ENCODE data around the gene CXXC5. TPM values are rescaled to one million over a fixed set of nuclear protein-coding genes. Genes with fewer than 3 reads are reported as not detected.

The CXXC5 gene
- total RNA-seq, 1 experiment from 2014 or later: 220 TPM

DNA sequence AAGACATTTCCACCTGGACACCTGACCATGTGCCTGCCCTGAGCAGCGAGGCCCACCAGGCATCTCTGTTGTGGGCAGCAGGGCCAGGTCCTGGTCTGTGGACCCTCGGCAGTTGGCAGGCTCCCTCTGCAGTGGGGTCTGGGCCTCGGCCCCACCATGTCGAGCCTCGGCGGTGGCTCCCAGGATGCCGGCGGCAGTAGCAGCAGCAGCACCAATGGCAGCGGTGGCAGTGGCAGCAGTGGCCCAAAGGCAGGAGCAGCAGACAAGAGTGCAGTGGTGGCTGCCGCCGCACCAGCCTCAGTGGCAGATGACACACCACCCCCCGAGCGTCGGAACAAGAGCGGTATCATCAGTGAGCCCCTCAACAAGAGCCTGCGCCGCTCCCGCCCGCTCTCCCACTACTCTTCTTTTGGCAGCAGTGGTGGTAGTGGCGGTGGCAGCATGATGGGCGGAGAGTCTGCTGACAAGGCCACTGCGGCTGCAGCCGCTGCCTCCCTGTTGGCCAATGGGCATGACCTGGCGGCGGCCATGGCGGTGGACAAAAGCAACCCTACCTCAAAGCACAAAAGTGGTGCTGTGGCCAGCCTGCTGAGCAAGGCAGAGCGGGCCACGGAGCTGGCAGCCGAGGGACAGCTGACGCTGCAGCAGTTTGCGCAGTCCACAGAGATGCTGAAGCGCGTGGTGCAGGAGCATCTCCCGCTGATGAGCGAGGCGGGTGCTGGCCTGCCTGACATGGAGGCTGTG is 32.4 kb downstream of the CXXC5 start:
- DNase-seq (ENCODE audit: low spot score): no peak

DNA sequence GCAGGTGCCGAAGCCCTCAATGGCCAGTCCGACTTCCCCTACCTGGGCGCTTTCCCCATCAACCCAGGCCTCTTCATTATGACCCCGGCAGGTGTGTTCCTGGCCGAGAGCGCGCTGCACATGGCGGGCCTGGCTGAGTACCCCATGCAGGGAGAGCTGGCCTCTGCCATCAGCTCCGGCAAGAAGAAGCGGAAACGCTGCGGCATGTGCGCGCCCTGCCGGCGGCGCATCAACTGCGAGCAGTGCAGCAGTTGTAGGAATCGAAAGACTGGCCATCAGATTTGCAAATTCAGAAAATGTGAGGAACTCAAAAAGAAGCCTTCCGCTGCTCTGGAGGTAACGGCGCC is 32.9 kb downstream of the CXXC5 start:
- DNase-seq (ENCODE audit: low spot score): no peak

DNA sequence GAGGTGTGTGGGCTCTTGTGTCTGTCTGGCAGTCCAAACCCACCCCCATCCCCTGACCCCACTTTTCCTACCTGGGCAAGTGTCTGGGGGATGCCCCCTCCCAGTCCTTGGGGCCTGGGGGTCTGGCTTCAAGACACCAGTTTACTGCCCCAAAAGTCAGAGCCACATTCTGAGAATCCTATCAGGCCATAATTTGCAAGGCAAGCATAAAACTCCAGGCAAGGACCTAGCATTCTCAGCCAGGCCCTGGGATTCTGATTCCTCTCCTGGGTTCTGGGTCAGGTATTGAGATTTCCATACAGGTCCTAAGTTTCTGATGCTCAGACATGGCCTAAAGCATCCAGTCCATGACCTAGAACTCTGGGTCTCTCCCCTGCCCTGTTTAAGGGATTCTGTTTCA is 33.3 kb downstream of the CXXC5 start:
- DNase-seq (ENCODE audit: low spot score): no peak

DNA sequence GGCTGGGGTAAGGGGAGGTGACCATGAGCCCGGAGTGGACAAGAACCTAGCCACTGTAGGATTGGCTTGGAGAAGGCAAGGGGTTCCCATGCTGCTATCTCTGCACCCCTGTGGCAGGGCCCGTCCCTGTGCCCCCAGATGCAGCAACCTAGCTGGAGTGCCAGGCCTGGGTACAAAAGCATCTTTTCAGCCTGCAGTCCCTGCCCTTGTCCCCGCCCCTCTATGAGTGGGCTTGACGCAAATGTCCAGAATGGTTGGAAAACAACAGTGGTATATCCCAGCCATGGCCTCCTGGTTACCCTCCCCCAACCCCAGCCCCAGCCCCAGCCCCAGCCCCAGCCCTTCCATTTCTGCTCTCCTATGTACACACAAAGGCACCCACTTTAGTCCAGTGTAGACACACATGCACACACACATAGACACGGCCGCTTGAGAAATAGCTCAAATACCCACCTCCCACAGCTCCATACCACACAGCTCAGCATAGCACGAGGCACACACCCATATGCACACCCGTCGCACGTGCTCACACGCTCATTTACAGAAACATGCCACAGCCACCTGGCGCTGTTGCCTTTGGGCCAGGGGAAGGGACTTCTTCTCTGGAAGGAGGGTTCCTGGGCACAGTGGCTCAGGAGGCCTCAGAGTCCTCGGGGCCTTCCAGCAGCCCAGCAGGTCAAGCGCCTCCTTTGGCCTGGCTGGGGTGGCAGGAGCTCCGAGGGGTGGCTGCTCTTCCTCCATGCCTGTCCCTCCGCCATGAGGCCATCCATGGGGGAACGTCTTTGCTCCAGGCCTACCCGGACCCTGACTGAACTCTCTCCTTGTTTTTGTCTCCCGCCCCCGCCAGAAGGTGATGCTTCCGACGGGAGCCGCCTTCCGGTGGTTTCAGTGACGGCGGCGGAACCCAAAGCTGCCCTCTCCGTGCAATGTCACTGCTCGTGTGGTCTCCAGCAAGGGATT is 34.1 kb downstream of the CXXC5 start:
- DNase-seq (ENCODE audit: low spot score): no peak

DNA sequence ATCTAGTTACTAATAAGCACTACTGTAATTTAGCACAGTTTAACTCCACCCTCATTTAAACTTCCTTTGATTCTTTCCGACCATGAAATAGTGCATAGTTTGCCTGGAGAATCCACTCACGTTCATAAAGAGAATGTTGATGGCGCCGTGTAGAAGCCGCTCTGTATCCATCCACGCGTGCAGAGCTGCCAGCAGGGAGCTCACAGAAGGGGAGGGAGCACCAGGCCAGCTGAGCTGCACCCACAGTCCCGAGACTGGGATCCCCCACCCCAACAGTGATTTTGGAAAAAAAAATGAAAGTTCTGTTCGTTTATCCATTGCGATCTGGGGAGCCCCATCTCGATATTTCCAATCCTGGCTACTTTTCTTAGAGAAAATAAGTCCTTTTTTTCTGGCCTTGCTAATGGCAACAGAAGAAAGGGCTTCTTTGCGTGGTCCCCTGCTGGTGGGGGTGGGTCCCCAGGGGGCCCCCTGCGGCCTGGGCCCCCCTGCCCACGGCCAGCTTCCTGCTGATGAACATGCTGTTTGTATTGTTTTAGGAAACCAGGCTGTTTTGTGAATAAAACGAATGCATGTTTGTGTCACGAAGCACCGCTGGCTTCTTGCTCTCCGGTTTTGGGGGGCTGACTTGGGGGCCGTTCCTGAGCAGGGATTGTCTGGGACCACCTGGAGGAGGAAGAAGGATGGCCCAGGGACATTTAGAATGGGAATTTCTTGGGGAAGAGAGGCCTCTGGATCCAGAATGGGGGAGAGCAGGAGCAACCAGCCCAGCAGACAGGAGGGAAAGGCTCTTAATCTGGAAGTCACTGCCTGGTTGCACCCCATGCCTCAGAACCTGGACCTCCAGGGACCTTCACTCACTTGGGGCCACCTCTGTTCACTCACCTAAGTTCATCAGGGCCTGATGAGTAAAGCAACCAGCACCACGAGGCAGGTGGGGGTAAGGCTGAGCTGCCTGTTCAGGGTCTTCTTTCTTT is 35.4 kb downstream of the CXXC5 start:
- DNase-seq (ENCODE audit: low spot score): no peak

DNA sequence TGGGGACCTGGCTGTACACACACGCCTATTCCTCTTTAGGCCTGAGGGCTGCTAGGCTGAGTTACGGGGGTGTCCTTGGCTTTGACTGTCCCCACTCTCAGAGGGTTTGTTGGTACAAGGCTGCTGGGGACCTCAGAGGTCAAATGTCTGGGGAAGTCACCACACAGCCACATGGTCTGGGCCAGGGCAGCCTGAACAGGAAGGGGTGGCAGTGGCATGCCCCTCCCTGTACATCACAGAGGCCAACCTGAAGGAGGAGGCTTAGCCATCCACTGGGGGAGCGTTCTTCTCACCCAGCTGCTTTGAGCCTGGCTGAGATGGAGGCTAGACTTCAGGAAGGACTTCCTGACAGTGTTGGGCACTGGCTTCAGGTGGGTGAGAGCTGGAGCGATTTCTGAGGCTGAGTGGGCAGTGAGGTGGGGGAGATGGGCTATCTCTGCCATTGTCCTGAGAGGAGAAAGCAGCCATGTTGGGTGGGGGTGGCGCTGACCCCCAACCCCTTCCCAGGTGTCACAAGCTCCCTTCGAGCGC is 36.3 kb downstream of the CXXC5 start:
- no peak for DNase-seq (ENCODE audit: low spot score)

DNA sequence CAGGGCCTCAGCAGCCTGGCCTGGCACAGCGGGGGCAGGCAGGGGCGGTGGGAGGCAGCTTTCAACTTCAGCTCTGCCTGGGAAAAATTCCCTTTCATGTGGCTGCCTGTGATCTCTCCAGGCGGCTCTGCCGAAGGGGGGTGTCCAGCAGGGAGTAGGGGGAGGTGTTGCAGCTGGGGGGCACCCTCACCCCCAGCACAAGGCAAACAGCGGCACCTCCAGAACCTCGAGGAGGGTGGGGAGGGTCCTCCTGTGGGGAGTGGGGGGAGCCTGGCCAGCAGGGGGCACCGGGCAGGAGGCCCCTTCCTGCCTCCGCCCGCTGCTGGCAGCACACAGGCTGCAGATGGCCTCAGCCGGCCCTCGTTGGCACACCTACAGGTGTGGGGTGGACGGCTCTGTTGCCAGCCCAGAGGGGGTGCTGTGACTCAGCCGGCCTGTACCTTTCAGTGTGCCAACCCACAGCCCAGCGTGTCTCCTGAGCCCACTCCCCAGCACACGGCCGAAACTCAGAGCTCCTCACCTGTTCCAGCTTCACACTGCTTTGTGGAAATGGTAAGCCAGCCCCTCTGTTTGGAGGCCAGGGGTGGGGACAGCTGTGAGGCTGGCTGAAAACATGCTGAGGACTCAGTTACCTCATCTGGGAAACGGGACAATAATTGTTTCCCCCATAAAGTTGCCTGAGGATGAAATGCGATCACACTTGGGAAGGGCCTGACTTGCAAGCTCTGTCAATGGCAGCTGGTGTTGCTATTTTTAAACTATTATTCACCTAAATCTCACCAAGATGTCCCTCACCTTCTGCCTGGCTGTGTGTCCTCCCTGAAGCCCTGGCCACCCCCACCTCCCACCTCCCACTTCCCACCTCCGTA is 37.0 kb downstream of the CXXC5 start:
- no peak for DNase-seq (ENCODE audit: low spot score)

DNA sequence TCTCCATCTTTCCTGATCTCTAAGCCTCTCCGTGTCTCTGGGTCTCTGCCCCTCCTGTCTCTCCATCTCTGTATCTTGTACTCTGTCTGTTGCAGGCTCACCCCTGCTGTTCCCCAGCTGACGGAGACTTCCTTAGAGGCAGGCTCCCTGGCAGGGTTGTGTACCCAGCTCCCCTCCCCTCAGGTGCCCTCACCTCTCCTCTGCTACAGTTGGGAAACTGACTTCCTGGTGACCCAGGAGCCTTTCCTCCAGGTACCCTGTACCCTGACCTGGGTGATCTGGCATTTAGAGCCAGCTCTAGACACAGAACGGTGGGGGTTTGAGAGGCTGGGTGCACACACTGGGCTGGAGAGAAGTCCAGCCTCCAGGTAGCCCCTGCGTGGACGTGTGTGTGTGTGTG is 37.7 kb downstream of the CXXC5 start:
- DNase-seq (ENCODE audit: low spot score): no peak

DNA sequence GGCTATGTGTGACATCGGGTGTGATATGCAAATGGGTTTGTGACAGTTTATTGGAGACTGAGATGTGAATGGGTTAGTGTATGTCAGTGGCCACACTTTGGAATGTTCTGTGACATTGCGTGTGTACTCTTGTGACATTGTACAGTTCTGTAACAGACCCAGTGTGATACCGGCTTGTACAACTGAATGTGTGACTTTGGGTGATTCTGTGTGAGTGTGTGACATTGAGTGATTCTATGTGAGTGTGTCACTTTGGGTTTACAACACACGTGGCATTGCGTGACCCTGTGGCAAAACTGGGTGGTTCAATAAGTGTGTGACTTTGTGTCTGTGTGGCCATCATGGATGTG is 38.2 kb downstream of the CXXC5 start:
- DNase-seq (ENCODE audit: low spot score): no peak

DNA sequence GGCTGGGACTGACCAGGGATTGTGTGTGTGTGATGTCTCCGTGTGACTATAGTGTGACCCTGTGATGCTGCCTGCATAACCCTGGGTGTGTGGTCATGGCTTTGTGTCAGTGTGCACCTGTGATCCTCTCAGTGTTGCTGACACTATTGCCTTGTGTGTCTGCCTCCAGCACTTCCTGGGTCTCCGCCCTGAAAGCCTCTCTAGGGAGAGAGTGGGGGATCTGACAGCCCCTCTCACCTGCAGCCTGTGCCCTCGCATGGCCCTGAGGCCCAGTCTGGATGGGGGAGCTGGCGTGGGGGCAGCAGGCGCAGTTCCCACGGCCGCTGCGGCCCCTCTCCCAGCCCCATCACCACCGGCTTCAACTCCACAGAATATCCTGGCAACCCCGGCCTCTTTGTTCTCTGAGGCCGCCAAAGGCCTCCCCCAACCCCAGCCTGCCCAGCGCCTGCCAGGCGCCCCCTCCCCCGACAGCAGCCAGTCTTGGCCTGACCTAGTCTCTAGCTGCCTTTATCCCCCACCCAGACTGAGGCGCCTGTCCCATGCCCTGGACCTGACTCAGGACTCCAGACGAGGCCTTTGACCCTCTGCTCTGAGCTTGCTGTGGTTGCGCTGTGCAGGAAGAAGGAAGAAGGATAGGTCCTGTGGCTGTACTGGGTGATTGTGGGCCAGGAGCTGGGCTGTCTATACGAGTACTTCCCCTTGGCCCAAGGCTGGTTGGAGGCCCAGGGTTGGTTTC is 38.7 kb downstream of the CXXC5 start:
- DNase-seq (ENCODE audit: low spot score): no peak

DNA sequence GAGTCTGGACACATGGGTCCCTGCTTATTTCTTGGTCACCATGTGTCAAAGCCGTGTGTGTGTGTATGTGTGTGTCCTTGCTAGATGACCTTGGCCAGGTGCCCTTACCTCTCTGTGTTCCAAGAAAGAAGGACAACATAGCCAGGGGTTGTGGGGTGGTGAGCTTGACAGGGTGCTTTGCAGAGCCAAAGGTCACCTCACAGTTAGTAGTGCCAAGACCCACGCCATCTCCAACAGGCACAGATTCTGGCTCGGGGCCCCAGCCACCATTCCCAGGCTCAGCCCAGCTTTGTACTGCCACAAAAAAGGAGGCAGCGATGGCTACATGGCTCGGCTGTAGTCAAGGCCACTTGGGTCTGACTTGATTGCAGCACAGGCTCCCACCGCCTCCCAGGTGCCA is 39.5 kb downstream of the CXXC5 start:
- DNase-seq (ENCODE audit: low spot score): no peak

DNA sequence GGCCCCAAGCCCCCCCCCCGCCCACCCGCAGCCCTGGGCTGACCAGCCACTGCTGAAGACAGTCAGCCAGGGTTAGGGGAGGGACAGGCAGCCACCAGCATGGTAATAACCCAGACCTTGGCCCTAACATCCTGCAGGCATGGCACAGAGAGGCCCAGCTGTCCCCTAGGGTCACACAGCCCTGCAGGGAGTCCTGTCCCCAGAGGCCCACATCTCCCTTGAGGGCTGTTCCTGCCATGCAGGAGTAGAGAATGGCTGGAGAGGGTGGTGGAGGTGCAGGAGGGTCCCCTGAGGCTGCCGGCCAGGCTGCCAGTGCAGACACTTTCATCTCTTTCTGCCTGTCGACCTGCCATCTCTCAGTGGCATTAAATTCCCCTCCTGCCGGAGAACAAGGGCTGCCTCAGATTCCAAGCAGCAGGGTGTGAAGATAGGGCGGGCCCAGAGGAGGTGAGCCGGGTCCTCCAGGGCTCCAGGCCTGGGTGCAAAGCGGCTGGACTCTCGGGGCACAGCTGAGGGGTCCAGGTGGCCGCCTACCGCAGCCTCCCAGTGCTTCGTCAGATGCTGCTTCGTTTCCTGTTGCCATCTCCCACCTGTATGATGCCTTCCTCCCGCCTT is 40.0 kb downstream of the CXXC5 start:
- no peak for DNase-seq (ENCODE audit: low spot score)

DNA sequence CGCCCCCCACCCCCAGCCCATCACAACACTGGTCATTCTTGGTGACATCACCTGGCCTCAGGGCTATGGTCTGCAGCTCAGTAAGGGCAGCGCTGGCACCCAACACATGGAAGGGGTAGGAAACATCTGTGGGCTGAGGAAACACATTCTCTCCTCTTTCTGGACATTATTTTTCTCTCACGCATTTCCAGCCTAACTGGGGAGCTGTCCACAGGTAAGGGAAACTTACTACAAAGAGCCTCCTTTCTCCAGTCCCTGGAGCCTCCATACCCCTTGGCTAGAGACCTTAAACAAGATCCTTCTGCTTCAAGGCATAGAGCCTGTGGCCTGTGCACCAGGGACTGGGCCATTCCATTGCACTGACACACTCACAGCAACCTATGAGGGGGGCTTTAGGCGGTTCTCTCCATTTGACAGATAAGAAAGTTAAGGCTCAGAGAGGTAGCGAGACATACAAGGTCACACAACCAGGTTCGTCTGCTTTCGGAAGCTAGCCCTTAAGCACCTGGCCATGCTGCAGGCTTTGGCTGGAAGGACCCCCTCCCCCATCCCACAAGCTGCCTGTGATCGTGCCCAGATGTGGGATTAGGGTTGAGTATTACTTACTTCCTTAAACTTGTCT is 40.7 kb downstream of the CXXC5 start:
- no peak for DNase-seq (ENCODE audit: low spot score)

DNA sequence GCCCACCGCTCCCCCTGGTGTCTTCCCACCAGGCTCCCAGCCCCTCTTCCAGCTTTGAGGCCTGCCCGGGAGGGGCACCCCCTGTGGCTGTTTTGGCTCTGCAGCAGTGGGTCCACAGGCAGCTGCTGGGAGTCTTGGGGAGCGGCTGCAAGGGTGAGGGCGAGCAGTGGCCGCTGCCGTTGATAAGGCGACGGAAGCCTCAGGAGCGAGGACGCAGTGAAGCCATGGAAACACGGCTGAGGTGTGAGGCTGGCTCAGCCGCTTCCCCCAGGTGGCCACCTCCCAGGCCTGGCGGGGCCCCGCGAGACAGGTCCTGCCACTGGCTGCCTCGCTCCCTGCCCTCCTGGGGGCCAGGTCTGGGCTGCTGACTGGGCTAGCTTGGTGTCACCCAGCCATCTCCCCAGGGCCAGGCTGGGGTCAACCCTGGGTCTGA is 41.5 kb downstream of the CXXC5 start:
- peak; percentile 64 for DNase-seq (ENCODE audit: low spot score)

DNA sequence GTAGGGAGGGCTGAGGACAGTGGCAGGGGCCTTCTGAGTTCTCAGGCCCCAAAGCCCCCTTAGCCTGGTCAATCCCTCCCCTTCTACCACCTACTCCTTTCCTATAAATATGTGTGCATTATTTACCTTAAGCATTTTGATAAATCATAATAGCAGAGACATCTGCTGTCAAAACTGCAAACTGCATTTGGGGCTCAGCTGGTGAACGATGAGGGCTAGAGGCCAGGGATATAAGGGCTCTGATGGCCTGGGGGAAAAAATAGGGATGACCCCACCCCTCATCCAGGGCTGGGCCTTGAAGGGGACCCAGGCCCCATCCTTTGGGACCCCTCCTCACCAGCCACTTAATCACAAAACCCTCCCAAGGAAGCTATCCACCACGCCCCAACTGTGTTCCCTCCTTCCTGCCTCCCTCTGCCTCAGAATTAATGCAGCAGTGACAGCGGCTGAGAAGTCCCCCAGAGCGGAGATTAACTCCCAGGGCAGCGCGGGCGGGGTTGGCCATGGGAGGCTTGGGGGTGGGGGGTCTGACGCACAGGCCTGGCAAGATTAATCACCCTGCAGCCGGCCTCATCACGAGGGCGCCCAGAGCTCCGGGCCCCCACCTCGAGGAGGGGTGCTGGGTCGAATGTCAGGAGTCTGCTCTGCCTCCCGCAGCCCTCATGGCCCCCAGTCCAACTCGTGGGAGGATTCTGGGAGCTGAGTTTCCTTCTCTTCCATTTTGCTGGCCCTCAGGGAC is 42.1 kb downstream of the CXXC5 start:
- peak; percentile 67 for DNase-seq (ENCODE audit: low spot score)

DNA sequence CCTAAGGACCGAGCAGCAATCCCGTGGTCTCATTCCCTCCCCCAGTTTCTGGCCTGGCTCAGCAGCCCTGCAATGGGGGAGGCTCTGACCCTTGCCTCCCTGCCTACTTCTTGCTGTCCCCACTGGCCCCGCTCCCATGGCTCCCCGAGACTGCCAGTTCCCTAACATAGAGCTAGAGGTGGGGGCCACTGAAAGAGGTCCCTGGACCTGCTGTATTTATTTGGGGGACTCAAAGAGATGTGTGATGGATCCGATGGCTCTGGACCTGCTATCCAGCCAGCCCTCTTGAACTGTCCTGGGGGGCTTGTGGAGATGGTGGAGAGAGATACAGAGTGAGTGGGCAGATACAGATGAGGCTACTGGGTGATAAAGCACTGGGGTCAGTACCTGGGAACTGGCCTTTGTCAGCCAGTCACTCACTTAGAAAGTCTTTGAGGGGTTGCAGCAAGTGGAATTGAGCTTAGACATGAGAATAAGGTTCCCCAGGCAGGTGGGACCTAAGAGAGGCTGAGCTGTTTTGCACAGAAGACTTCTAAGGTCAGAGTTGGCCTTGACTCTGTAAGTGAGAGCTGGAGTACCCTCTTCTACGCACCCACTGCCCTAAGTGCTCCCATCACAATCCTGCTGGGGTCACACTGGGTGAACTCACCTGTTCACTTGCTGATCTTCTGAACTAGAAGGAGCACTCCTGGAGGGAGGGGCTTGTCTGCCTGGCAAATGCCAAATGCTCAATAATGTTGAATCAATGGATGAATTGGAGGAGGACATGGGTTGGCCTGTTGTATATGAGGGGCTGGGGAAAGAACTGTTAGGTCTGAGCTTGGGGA is 42.9 kb downstream of the CXXC5 start:
- DNase-seq (ENCODE audit: low spot score): no peak

DNA sequence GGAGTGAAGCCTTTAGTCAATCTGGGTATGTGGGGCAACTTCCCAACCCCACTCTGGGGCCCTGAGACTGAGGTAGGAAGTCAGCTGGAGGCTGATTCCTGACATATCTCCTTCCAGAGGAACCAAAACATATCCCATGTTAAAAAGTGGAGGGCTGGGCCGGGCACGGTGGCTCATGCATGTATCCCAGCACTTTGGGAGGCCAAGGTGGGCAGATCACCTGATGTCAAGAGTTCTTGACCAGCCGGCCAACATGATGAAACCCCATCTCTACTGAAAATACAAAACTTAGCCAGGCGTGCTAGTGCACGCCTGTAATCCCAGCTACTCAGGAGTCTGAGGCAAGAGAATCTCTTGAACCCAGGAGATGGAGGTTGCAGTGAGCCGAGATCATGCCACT is 44.0 kb downstream of the CXXC5 start:
- DNase-seq (ENCODE audit: low spot score): no peak

Data from HT-29 (cell line).